ENCODE data around the gene CXCL3. TPM values are rescaled to one million over a fixed set of nuclear protein-coding genes. Genes with fewer than 3 reads are reported as not detected.
A peak's percentile ranks its signal among the peaks of the same experiment; 100 is the strongest.
"Not testable (repeated sequence)": the region's sequence is repeated elsewhere in the genome, so short reads cannot be mapped to it uniquely, and the experiment has no call there.

CXCL3 gene
- polyA plus RNA-seq, 2 of the 4 experiments (the other 2 are of a cell fraction): 5.1 to 17.9 TPM

DNA sequence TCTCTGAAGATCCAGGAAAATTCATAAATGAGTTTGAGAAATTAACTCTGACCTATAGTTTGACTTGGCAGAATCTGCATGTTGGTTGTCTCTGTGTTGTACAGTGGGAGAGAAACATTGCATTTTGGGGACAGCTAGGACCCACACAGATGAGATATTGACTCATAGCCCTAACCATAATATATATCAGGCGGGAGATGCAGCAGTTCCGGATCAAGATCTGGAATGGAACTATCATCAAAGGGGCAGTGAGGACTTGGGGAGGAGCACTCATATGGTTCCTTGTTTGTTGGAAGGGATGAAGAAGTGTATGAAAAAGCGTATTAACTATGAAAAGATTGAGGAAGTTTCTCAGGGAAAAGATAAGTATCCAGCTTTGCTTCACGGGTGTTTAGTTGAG, 46.5 kb upstream of the CXCL3 start (continued):
- TF ChIP-seq RCOR1 (IDR thresholded peaks at IDR 0.05; ENCODE audit: low read depth, low read length): no peak
- TF ChIP-seq ZNF302 (CRISPR knock-in tag; IDR thresholded peaks at IDR 0.05): no peak

DNA sequence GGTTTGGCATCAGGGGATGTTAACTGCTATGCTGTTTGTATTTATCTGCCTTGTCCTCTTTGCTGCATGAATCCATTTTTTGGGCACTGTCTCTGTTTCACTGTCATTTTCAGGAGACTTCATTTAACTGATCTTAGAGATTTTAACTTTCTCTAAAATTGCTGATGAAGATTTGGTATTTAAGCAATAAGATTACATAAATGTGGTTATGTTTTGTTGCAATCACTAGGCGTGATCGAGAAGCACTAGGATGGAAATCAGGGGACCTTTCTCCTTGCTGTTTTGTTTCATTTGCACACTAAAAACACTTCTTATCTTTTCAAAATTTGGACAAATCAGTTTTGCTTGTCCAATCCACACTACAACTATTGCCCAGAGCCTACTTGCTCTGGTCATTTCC, 45.1 kb upstream of the CXCL3 start:
- ATAC-seq: no peak
- no peak overlapping the region for H3K4me3 ChIP-seq
- WGBS (ENCODE audit: missing lambda C conversion rate): 94% methylated on average over 2 of the region's 2 CpGs

DNA sequence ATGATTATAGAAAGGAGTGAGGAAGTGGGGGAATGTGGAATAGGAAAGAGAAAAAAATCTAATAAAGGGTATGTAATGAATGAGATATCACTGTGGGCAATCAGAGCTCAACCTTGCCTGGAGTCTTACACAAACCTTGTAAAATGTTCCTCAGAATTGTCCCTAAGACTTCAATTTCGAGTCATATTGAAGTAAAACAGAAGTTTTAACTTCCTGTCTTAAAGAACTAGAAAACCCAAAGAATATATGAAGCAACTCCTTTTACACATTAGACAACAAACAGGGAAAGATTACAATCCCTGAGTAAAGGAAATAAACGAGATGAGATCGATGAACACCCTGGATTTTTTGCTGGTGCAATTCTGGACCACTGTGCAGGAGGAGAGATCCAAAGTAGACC, 42.5 kb upstream of the CXCL3 start:
- 39% methylated on average over 3 of the region's 3 CpGs for WGBS (ENCODE audit: missing lambda C conversion rate)
- no peak for FAIRE-seq

More for the DNA sequence above, 45.1 kb upstream of the CXCL3 start:
- no peak overlapping the region for H3K27ac ChIP-seq
- CTCF ChIA-PET: no interaction called here
- no peak for TF ChIP-seq FOSB (CRISPR knock-in tag; IDR thresholded peaks at IDR 0.05)
- TF ChIP-seq, protein P1, sequence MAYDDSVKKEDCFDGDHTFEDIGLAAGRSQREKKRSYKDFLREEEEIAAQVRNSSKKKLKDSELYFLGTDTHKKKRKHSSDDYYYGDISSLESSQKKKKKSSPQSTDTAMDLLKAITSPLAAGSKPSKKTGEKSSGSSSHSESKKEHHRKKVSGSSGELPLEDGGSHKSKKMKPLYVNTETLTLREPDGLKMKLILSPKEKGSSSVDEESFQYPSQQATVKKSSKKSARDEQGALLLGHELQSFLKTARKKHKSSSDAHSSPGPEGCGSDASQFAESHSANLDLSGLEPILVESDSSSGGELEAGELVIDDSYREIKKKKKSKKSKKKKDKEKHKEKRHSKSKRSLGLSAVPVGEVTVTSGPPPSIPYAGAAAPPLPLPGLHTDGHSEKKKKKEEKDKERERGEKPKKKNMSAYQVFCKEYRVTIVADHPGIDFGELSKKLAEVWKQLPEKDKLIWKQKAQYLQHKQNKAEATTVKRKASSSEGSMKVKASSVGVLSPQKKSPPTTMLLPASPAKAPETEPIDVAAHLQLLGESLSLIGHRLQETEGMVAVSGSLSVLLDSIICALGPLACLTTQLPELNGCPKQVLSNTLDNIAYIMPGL (CRISPR knock-in tag; IDR thresholded peaks at IDR 0.05; ENCODE audit: borderline replicate concordance): no peak
- no peak for TF ChIP-seq HOXB13 (CRISPR knock-in tag; IDR thresholded peaks at IDR 0.05; ENCODE audit: low read depth)
- DNase-seq (ENCODE audit: low read depth in 1 of 2, low spot score in 1 of 2) (no peak), FAIRE-seq (peak; percentile 49)
- H3K9me3 ChIP-seq: no peaks in the 10 kb centered on the region
- POLR2A ChIA-PET: no interaction called here
- H3K4me2 ChIP-seq: no peak overlapping the region
- no peaks in the 10 kb centered on the region for H3K4me1 ChIP-seq

DNA sequence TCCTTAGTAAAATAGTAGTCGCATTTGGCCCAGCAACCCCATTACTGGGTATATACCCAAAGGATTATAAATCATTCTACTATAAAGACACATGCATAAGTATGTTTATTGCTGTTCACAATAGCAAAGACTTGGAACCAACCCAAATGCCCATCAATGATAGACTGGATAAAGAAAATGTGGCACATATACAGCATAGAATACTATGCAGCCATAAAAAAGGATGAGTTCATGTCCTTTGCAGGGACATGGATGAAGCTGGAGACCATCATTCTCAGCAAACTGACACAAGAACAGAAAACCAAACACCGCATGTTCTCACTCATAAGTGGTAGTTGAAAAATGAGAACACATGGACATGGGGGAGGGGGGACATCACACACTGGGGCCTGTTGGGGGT, 41.9 kb upstream of the CXCL3 start:
- CTCF ChIA-PET; H3K4me2 ChIP-seq; H3K4me1 ChIP-seq; ATAC-seq; H3K4me3 ChIP-seq; H3K9me3 ChIP-seq; H3K27ac ChIP-seq; POLR2A ChIA-PET; DNase-seq (ENCODE audit: low read depth in 1 of 2, low spot score in 1 of 2); FAIRE-seq: not testable (repeated sequence)
- WGBS (ENCODE audit: missing lambda C conversion rate): 90% methylated on average over 2 of the region's 2 CpGs

More for the DNA sequence above, 42.5 kb upstream of the CXCL3 start:
- Histone ChIP-seq H3K4me3 (no peak overlapping the region), H3K27ac (no peak overlapping the region), H3K4me2 (no peak overlapping the region), H3K9me3 (no peaks in the 10 kb centered on the region), H3K4me1 (no peaks in the 10 kb centered on the region)
- CTCF ChIA-PET: interaction anchor here (1.1 kb wide), 1 partner anchor 53 kb away, joined by 3 read pairs; no protein-coding TSS in a partner anchor
- no peak for DNase-seq (ENCODE audit: low read depth in 1 of 2, low spot score in 1 of 2)
- POLR2A ChIA-PET: no interaction called here
- ATAC-seq: no peak
- TF ChIP-seq SREBF2 (IDR thresholded peaks at IDR 0.05) (no peak), HDAC2 (IDR thresholded peaks at IDR 0.05) (no peak), EHMT2 (IDR thresholded peaks at IDR 0.05; ENCODE audit: low read depth) (no peak), RCOR1 (IDR thresholded peaks at IDR 0.05; ENCODE audit: low read depth, low read length) (no peak), JUN (IDR thresholded peaks at IDR 0.05) (no peak), KDM5A (IDR thresholded peaks at IDR 0.05) (no peak), RARB (CRISPR knock-in tag; IDR thresholded peaks at IDR 0.05) (no peak), ESRRA (IDR thresholded peaks at IDR 0.05; ENCODE audit: borderline replicate concordance, low read length) (no peak), HOXA7 (CRISPR knock-in tag; IDR thresholded peaks at IDR 0.05) (no peak), ZNF302 (CRISPR knock-in tag; IDR thresholded peaks at IDR 0.05) (no peak), SMC3 (IDR thresholded peaks at IDR 0.05) (no peak), CEBPB (IDR thresholded peaks at IDR 0.05) (no peak), ZSCAN20 (CRISPR knock-in tag; IDR thresholded peaks at IDR 0.05) (no peak), FOSL2 (IDR thresholded peaks at IDR 0.05) (no peak), FOSL2 (CRISPR knock-in tag; IDR thresholded peaks at IDR 0.05) (no peak), CHD2 (IDR thresholded peaks at IDR 0.05; ENCODE audit: low read length, partially characterized antibody) (no peak), RAD21 (conservative IDR thresholded peaks at IDR 0.05 in 1 of 2, IDR thresholded peaks at IDR 0.05 in 1 of 2) (no peak)
- TF ChIP-seq, protein P2, sequence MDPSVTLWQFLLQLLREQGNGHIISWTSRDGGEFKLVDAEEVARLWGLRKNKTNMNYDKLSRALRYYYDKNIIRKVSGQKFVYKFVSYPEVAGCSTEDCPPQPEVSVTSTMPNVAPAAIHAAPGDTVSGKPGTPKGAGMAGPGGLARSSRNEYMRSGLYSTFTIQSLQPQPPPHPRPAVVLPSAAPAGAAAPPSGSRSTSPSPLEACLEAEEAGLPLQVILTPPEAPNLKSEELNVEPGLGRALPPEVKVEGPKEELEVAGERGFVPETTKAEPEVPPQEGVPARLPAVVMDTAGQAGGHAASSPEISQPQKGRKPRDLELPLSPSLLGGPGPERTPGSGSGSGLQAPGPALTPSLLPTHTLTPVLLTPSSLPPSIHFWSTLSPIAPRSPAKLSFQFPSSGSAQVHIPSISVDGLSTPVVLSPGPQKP (IDR thresholded peaks at IDR 0.05; ENCODE audit: low read depth, low read length): no peak
- TF ChIP-seq, protein P3, sequence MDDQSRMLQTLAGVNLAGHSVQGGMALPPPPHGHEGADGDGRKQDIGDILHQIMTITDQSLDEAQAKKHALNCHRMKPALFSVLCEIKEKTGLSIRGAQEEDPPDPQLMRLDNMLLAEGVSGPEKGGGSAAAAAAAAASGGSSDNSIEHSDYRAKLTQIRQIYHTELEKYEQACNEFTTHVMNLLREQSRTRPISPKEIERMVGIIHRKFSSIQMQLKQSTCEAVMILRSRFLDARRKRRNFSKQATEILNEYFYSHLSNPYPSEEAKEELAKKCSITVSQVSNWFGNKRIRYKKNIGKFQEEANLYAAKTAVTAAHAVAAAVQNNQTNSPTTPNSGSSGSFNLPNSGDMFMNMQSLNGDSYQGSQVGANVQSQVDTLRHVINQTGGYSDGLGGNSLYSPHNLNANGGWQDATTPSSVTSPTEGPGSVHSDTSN (IDR thresholded peaks at IDR 0.05): no peak

DNA sequence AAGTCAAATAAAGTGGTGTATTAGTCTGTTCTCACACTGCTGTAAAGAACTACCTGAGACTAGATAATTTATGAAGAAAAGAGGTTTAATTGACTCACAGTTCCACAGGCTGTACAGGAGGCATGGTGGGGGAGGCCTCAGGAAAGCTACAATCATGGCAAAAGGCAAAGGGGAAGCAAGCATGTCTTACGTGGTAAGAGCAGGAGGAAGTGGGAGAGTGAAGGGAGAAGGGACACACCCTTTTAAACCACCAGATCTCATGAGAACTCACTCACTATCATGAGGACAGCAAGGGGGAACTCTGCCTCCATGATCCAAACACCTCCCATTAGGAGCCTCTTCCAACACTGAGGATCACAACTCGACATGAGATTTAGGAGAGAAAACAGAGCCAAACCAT, 40.5 kb upstream of the CXCL3 start:
- FAIRE-seq; H3K4me2 ChIP-seq; H3K4me3 ChIP-seq; POLR2A ChIA-PET; ATAC-seq; H3K9me3 ChIP-seq; H3K27ac ChIP-seq; H3K4me1 ChIP-seq; DNase-seq (ENCODE audit: low read depth in 1 of 2, low spot score in 1 of 2): not testable (repeated sequence)
- CTCF ChIA-PET: interaction anchor here (0.6 kb wide), 1 partner anchor 55 kb away, joined by 3 read pairs; no protein-coding TSS in a partner anchor
- WGBS (ENCODE audit: missing lambda C conversion rate): 72% methylated on average over 2 of the region's 2 CpGs
